Measurements from ENCODE around the gene PRXL2B. TPM values are rescaled to one million over a fixed set of nuclear protein-coding genes. Genes with fewer than 3 reads are reported as not detected.

The PRXL2B gene, protein sequence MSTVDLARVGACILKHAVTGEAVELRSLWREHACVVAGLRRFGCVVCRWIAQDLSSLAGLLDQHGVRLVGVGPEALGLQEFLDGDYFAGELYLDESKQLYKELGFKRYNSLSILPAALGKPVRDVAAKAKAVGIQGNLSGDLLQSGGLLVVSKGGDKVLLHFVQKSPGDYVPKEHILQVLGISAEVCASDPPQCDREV
- total RNA-seq (10 to 100 TPM; 41.3 to 45.5 TPM), polyA plus RNA-seq (23.2 TPM)

GRCh38 chr1:2586154-2587070 is at the start of gene PRXL2B:
PRXL2B (plus strand) TSS chr1:2586777; CDS start chr1:2586886, 109 bp downstream.
- H3K27me3 ChIP-seq (ENCODE audit: insufficient read depth, low read length, poor library complexity, severe bottlenecking): no peaks in the 10 kb centered on the region
- peak within 1 kb of the TSS; percentile 94 for H3K4me3 ChIP-seq (ENCODE audit: low read length)
- POLR2A ChIA-PET: interaction anchor here (0.6 to 4.3 kb wide), 13 partner anchors 9 to 1619 kb away, joined by 3 to 48 read pairs (median 5); partner anchors contain the start of genes MORN1, PANK4, RER1 and TNFRSF14
- Mint-ChIP-seq H3K36me3 (peaks cover 0 to 22% (median 0%) of the 10 kb centered on the region in 3 donors), H3K4me1 (peaks cover 26 to 52% (median 30%) of the 10 kb centered on the region in 3 donors), H3K4me3 (peak within 1 kb of the TSS; percentile 89 to 99 (median 93)), H3K27ac (peak within 1 kb of the TSS; percentile 86 to 98 (median 98)), H3K9me3 (no peaks in the 10 kb centered on the region), H3K27me3 (no peaks in the 10 kb centered on the region)
- no peaks in the 10 kb centered on the region for H3K36me3 ChIP-seq (ENCODE audit: insufficient read depth, low read length)
- peak within 1 kb of the TSS; percentile 95 for H3K27ac ChIP-seq (ENCODE audit: low read depth, low read length)
- CTCF ChIA-PET: interaction anchor here (0.8 to 4.0 kb wide), 11 partner anchors 8 to 195 kb away, joined by 3 to 34 read pairs (median 4); partner anchors contain the start of genes MORN1, PANK4, RER1 and TNFRSF14
- peaks cover 37% of the 10 kb centered on the region for H3K4me1 ChIP-seq (ENCODE audit: insufficient read depth, low read length)
- peak; percentile 93 to 98 (median 95) for DNase-seq
- no peaks in the 10 kb centered on the region for H3K9me3 ChIP-seq (ENCODE audit: low read length)

- ChIA-PET POLR2A (no interaction called here), CTCF (no interaction called here)
- Mint-ChIP-seq H3K36me3 (peaks cover 0 to 2% (median 0%) of the 10 kb centered on the region in 3 donors), H3K9me3 (no peaks in the 10 kb centered on the region), H3K27ac (no peak overlapping the region), H3K27me3 (peaks cover 8 to 10% of the 10 kb centered on the region in 2 donors), H3K4me3 (no peak overlapping the region), H3K4me1 (peaks cover 0 to 9% (median 2%) of the 10 kb centered on the region in 3 donors)
- Histone ChIP-seq H3K36me3 (ENCODE audit: insufficient read depth, low read length) (no peaks in the 10 kb centered on the region), H3K27ac (ENCODE audit: low read depth, low read length) (no peak overlapping the region), H3K4me1 (ENCODE audit: insufficient read depth, low read length) (peaks cover 15% of the 10 kb centered on the region), H3K27me3 (ENCODE audit: insufficient read depth, low read length, poor library complexity, severe bottlenecking) (no peaks in the 10 kb centered on the region), H3K4me3 (ENCODE audit: low read length) (no peak overlapping the region), H3K9me3 (ENCODE audit: low read length) (no peaks in the 10 kb centered on the region)
- no peak for DNase-seq
Measured at GRCh38 chr1:2537784-2538115, 48.8 kb upstream of the PRXL2B start.

- no peak overlapping the region for H3K27ac ChIP-seq (ENCODE audit: low read depth, low read length)
- ChIA-PET POLR2A (no interaction called here), CTCF (interaction anchor here (10.9 kb wide), 1 partner anchor 12 kb away, joined by 134 read pairs; the partner anchor contains the start of genes HES5 and PANK4)
- H3K4me3 Mint-ChIP-seq: no peak overlapping the region
- H3K27ac Mint-ChIP-seq: peak overlapping the region in 2 of 8 donors; percentile 36 to 51
- no peaks in the 10 kb centered on the region for H3K27me3 ChIP-seq (ENCODE audit: insufficient read depth, low read length, poor library complexity, severe bottlenecking)
- no peak for DNase-seq
- H3K36me3 Mint-ChIP-seq: peaks cover 0 to 2% (median 0%) of the 10 kb centered on the region in 3 donors
- H3K4me1 ChIP-seq (ENCODE audit: insufficient read depth, low read length): peaks cover 19% of the 10 kb centered on the region
- H3K4me1 Mint-ChIP-seq: peaks cover 0 to 9% (median 2%) of the 10 kb centered on the region in 3 donors
- no peaks in the 10 kb centered on the region for H3K9me3 Mint-ChIP-seq
- no peak overlapping the region for H3K4me3 ChIP-seq (ENCODE audit: low read length)
- peaks cover 5 to 9% of the 10 kb centered on the region in 2 donors for H3K27me3 Mint-ChIP-seq
- no peaks in the 10 kb centered on the region for H3K36me3 ChIP-seq (ENCODE audit: insufficient read depth, low read length)
- no peaks in the 10 kb centered on the region for H3K9me3 ChIP-seq (ENCODE audit: low read length)
Measured at GRCh38 chr1:2538376-2538775, 48.2 kb upstream of the PRXL2B start.

DNA sequence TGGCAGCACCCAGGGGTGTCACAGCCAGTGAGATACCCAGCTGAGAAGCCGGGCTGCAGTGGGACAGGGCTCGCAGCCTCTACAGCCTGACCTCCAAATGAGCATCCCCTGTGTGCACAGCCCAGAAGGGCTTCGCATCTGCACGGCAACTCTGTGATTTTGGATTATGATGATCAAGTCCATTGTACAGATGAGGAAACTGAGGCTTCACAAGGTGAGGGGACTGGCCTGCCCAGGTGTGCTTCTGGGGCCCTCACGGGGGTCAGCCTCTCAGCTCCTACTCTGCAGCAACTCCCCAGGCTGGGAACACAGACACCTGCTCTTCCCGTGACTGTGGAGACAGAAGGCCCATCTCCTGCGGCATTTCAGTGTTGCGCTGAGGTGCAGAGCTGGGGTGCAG is 47.7 kb upstream of the PRXL2B start:
- Mint-ChIP-seq H3K27ac (peak overlapping the region in 1 of 8 donors; percentile 36), H3K9me3 (no peaks in the 10 kb centered on the region), H3K4me1 (peaks cover 0 to 13% (median 2%) of the 10 kb centered on the region in 3 donors), H3K27me3 (peaks cover 5 to 7% of the 10 kb centered on the region in 2 donors), H3K4me3 (no peak overlapping the region), H3K36me3 (peaks cover 0 to 2% (median 0%) of the 10 kb centered on the region in 3 donors)
- Histone ChIP-seq H3K4me3 (ENCODE audit: low read length) (no peak overlapping the region), H3K36me3 (ENCODE audit: insufficient read depth, low read length) (no peaks in the 10 kb centered on the region), H3K9me3 (ENCODE audit: low read length) (no peaks in the 10 kb centered on the region), H3K27me3 (ENCODE audit: insufficient read depth, low read length, poor library complexity, severe bottlenecking) (no peaks in the 10 kb centered on the region), H3K4me1 (ENCODE audit: insufficient read depth, low read length) (peaks cover 24% of the 10 kb centered on the region), H3K27ac (ENCODE audit: low read depth, low read length) (no peak overlapping the region)
- ChIA-PET POLR2A (no interaction called here), CTCF (interaction anchor here (1.1 to 10.9 kb wide), 2 partner anchors 10 to 12 kb away, joined by 3 to 134 read pairs; partner anchors contain the start of genes HES5 and PANK4)
- no peak for DNase-seq

GRCh38 chr1:2539312-2539907 is 47.2 kb upstream of the PRXL2B start:
- Histone ChIP-seq H3K9me3 (ENCODE audit: low read length) (no peaks in the 10 kb centered on the region), H3K4me3 (ENCODE audit: low read length) (no peak overlapping the region), H3K36me3 (ENCODE audit: insufficient read depth, low read length) (no peaks in the 10 kb centered on the region), H3K27me3 (ENCODE audit: insufficient read depth, low read length, poor library complexity, severe bottlenecking) (no peaks in the 10 kb centered on the region), H3K27ac (ENCODE audit: low read depth, low read length) (no peak overlapping the region), H3K4me1 (ENCODE audit: insufficient read depth, low read length) (peaks cover 29% of the 10 kb centered on the region)
- peaks cover 3 to 7% of the 10 kb centered on the region in 2 donors for H3K27me3 Mint-ChIP-seq
- H3K36me3 Mint-ChIP-seq: peaks cover 0 to 2% (median 0%) of the 10 kb centered on the region in 3 donors
- no peak overlapping the region for H3K27ac Mint-ChIP-seq
- no peak for DNase-seq
- H3K9me3 Mint-ChIP-seq: no peaks in the 10 kb centered on the region
- ChIA-PET CTCF (interaction anchor here (1.1 to 10.9 kb wide), 2 partner anchors 9 to 13 kb away, joined by 3 to 134 read pairs; partner anchors contain the start of genes HES5 and PANK4), POLR2A (interaction anchor here (1.2 to 2.1 kb wide), 2 partner anchors 12 to 15 kb away, joined by 4 to 7 read pairs; no protein-coding TSS in a partner anchor)
- H3K4me1 Mint-ChIP-seq: peaks cover 0 to 18% (median 2%) of the 10 kb centered on the region in 3 donors
- no peak overlapping the region for H3K4me3 Mint-ChIP-seq

- ChIA-PET POLR2A (interaction anchor here (0.7 to 2.1 kb wide), 3 partner anchors 11 to 390 kb away, joined by 3 to 7 read pairs (median 4); partner anchors contain the start of gene HES5), CTCF (interaction anchor here (1.6 to 10.9 kb wide), 2 partner anchors 14 to 126 kb away, joined by 5 to 134 read pairs; partner anchors contain the start of genes HES5 and PANK4)
- no peak overlapping the region for H3K4me3 ChIP-seq (ENCODE audit: low read length)
Measured at GRCh38 chr1:2540816-2541492, 45.6 kb upstream of the PRXL2B start.

More at GRCh38 chr1:2540816-2541492, 45.6 kb upstream of the PRXL2B start:
- peaks cover 3% of the 10 kb centered on the region in 2 donors for H3K27me3 Mint-ChIP-seq
- Histone ChIP-seq H3K4me1 (ENCODE audit: insufficient read depth, low read length) (peaks cover 35% of the 10 kb centered on the region), H3K36me3 (ENCODE audit: insufficient read depth, low read length) (no peaks in the 10 kb centered on the region), H3K27ac (ENCODE audit: low read depth, low read length) (no peak overlapping the region), H3K27me3 (ENCODE audit: insufficient read depth, low read length, poor library complexity, severe bottlenecking) (no peaks in the 10 kb centered on the region), H3K9me3 (ENCODE audit: low read length) (no peaks in the 10 kb centered on the region)
- no peak overlapping the region for H3K4me3 Mint-ChIP-seq
- no peaks in the 10 kb centered on the region for H3K9me3 Mint-ChIP-seq
- H3K36me3 Mint-ChIP-seq: peaks cover 0 to 2% (median 0%) of the 10 kb centered on the region in 3 donors
- DNase-seq: no peak
- H3K27ac Mint-ChIP-seq: no peak overlapping the region
- peaks cover 0 to 29% (median 4%) of the 10 kb centered on the region in 3 donors for H3K4me1 Mint-ChIP-seq
